NB4 (cell line): ENCODE measurements around the gene ABCG2.

Source experiments
- CTCF ChIP-seq: IDR thresholded peaks from one replicate; pipeline ENCODE4 v1.5.1; 2012; ENCODE audit warnings: low read depth, low read length
- MAX ChIP-seq: IDR thresholded peaks from 2 replicates; pipeline ENCODE4 v1.6.1; 2011; ENCODE audit warnings: low read depth, low read length

- TF ChIP-seq CTCF: no peak
- no peak for TF ChIP-seq MAX
Measured at GRCh38 chr4:88108747-88109122, 49.7 kb downstream of the ABCG2 start.
